NCI-H1694 (cell line): ENCODE data around the gene VPS13D.
"Not testable (repeated sequence)": the region's sequence is repeated elsewhere in the genome, so short reads cannot be mapped to it uniquely, and the experiment has no call there.

Source experiments
- DNase-seq: peaks from one replicate; lab custom pipeline; 2025; lab: John Stamatoyannopoulos, UW

Gene VPS13D

DNA sequence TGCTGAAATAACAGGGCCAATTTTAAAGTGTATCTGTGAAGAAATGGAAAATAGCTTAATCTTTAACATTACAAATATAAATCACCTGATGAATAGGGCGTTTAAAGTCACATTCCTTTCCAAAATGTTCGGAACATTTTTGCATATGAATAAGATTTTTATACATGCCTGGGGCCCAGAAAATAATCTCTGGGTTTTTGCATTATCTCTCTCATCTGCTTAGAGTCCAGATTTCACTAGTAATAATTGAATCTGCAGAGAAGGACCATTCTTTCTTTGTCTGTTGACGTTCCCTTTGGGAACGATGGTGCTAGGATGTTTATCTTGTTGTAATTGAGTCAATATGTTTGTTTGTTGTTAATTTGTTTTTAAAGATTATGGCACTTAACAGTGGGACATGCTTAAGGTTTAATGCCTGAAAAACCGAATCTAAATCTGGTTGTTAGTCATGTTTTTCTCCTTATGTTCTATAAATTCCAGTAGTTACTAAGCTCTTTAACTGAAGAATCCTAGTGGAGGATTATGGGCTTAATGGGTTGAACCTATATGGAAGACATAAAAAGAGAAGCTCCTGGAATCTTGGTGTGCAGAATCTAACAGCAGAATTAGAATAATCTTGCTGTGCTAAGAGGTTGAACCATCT lies 140.6 kb downstream of the VPS13D start:
- DNase-seq: no peak

DNA sequence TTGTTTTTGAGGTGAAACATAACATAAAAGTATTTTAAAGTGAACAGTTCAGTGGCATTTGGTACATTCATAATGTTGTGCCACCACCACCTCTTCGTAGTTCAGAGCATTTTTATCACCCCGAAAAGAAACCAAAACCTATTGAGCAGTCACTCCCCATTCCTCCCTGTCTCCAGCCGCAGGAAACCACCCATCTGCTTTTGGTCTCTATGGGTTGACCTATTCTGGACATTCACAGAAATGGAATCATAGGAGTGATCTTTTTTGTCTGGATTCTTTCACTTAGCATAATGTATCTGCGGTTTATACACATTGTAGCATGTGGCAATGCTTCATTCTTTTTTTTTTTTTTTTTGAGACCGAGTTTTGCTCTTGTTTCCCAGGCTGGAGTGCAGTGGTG lies 141.2 kb downstream of the VPS13D start:
- no peak for DNase-seq

DNA sequence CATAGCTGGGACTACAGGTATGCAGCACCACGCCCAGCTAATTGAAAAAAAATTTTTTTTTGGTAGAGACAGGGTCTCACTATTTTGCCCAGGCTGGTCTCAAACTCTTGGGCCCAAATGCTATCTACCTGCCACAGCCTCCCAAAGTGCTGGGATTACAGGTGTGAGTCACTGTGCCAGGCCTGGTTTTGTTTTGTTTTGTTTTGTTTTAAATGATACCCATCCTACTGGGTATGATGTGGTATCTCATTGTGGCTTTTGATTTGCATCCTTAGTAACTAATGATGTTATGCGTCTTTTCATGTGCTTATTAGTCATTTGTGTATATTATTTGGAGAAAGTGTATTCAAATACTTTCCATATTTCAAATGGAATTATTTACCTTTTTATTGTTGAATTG lies 142.3 kb downstream of the VPS13D start:
- no peak for DNase-seq

DNA sequence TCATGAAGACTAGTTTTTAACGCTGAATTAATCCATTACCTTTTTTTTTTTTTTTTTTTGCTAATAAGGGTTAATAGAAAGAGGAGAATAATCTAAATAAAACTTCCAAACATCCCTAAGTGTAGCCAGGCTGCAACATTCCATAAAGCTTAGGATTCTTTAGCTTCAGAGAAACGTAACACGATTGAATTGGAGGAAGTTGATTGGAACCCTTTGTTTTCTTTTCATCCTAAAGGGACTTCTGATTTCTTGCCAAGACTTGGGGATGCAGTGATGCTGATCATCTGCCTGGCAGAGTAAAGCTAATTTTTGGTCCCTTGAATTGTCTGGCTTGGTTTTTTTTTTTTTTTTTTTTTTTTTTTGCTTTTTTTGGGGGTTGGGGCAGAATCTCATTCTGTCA lies 142.9 kb downstream of the VPS13D start:
- DNase-seq: no peak

DNA sequence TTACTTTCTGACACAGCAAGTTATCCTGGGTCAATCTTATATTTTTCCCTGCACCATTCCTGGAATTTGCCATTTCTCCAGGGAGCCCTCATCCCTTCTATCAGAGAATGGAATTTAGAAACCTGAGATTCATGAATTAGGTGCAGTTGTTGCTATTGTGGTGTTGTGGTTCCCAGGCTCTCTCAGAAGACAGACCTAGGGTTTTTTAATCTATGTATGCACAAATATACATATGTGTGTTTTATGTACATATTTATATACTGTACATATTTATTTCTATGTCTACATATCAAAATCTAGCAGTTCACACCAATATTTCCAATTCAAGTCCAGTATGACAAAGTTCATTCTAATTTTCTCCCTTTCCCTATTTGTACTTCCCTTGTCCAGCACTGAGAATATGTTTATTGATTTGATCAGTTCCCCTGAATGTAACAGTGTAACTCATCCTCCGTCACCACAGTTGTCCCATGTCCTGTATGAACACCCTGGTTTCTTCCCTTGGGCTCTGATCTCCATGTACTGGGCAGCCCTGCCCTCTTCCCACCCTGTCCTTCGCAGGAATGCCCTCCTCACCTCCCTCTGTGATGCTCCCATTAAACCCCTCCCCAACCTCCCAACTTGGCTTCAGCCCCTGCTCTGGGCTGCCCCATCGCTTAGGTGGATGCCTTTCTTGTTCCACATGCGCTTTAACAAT lies 145.5 kb downstream of the VPS13D start:
- DNase-seq: no peak

DNA sequence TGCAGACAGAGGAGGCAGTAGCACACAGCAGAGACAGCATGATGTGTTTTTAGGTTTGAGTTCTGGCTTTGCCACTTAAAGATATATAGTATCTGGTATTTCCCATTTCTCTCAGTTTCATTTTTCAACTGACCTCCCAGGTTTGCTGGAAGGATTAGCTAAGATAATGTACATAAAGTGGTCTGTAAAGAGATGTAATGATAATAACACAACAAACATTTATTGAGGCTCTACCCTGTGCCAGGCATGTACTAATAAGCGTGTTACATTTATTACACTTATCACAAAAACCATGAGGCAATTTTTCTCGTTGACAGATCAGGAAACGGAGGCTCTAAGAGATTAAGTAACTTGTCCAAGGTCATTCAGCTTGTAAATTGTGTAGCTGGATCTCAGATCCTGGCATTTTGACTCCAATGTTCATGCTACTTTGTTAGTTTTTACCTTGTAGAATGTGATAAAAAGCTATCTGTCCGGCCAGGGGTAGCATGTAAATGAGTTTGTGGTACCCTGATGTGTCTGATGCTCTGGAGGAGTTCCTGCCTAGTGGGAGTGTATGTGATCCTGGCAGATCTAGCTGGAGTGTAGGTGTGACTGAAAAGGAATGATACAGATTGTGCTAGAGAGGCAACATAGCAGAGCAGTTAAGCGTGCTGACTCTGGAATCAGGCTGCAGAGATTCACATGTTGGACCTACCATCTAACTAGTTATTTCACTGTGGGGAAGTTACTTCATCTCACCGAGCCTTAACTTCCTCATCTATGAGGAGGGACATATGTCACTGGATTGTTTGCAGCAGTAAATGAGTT lies 146.6 kb downstream of the VPS13D start:
- no peak for DNase-seq

DNA sequence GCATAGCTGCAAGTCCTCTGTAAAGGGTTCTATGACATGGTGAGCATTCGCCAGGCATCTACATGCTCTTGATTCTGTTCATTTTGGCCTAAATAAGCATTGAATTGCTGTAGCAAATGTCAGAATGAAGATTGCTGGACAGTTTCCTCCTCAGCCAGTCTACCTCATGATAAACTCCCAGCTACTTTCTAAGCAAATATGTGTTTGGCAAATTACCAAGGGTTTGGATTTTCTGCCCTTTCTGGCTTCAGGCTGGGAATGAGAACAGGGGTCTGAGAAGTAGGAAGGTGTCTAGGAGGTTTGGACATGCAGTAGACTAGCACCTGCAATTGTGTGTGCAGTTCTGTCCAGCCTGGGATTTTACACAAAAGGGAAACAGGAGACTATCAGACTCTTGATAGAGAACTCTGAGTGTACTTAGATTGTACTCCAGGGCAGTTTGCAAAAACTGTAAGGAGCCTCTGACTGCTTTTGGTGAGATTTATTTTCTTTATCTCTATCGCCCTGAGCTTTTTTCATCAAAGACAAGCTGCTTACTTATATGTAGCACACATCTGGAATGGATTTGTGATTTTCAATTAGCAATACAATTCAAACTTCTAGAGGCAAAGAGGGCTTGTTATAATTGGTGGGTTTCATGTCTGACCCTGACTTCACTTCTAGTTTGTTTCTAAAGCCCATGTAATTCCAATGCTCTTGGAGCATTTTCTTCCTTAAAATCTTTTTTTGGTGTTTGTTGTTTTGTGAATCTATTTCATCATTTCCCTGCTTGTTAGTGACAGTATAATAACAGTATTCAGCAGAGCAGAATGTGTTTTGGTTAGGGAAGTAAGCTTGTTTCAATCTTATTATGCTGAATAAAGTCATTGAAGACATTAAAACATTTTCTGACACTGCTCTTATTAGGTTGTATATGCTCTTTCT lies 150.8 kb downstream of the VPS13D start:
- DNase-seq: no peak

DNA sequence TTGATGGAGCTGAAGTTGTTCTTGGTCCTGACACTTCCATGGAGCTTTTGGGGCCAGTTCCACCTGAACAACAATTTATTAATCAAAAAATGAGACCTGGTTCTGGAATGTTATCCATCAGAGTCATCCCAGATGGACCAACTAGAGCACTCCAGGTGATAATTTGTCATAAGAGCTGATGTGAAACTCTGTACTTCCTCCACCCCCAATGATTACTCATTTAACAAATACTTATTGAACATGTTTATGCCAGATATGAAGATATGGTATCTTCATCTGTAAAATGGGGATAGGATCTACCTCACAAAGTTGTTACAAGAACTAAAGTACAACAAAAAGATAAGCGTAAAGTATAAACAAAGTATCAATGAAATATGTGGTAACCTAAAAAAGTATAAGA lies 153.2 kb downstream of the VPS13D start:
- DNase-seq: no peak

DNA sequence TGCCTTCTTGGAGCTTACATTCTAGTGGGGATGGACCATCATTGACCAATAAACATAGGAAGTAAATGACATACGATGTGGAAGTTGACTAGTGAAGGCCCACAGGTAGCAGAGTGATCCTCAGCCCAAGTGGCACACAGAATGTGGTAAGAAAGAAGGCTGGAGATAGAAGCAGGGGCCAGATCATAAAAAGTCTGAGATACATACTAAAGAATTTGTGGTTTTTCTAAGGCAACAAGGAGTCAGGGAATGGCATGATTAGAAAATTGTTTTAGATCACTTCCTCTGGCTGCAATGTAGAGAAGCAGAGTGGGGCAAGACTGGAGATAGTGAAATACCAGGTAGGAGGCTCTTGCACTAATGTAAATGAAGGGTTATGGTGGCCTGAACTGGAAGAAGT lies 154.0 kb downstream of the VPS13D start:
- DNase-seq: no peak

DNA sequence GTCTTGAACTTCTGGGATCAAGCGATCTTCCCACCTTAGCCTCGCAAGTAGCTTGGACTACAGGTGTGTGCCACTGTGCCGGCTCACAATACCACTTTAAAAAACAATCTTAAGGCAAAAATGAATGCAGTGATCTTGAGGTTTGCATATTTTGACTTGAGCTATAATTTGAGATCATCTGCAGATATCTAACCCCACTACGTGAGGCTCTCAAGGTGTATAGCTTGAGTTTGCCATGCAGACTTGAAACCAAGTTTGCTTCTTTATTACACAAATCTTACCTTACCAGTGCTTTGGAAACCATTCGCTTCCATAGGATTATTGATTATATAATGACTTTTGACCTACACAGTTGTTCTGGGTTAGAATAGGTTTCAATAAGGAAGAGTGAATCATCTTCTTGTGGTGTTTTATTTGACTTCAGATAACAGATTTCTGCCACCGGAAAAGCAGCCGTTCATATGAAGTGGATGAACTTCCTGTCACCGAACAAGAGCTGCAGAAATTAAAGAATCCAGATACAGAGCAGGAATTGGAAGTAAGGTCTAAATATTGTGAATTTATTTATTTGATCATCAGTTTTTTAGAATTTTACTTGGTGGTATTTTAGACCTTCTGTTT lies 155.1 kb downstream of the VPS13D start:
- DNase-seq: no peak

DNA sequence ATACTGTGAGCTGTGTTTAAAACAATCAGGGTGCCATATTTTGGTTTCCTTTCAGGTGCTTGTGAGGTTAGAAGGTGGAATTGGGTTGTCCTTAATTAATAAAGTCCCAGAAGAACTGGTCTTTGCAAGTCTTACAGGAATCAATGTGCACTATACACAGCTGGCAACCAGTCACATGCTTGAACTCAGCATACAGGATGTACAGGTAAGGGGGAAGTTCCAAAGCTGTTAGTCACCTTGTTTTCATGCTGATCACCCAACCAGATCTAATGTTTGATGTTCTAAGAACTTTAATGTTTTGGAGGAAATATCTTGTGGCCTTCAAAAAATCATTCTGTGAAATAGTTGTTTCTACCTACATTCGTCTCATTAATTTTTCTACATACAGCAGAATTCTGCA lies 156.3 kb downstream of the VPS13D start:
- DNase-seq: no peak

DNA sequence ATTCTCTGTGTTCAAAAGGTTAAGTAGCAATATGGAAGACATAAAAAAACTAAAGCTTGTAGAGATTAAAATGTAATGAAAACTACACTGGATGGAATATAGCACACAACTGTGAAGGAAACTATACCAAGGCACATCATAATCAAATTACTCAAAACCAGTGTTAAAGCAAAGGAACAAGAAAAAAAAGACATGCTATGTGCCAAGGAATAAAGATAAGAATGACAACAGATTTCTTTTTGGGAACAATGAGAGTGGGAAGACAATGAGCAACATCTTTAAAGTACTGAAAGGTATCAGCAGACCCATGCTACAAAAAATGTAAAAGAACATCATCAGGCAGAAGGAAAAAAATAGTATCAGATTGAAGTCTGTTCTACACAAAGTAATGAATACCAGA lies 157.8 kb downstream of the VPS13D start:
- no peak for DNase-seq

DNA sequence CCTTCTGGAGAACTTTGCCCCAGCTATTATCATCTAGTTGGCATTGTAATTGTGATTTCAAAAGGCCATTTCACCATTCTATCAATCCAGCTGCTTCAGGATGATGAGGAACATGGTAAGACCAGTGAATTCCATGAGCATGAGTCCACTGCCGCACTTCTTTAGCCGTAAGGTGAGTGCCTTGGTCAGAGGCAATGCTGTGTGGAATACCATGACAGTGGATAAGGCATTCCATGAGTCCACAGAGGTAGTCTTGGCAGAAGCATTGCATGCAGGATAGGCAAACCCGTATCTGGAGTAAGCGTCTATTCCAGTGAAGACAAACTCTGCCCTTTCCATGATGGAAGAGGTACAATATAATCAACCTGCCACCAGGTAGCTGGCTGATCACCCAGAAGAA lies 160.5 kb downstream of the VPS13D start:
- DNase-seq: not testable (repeated sequence)

DNA sequence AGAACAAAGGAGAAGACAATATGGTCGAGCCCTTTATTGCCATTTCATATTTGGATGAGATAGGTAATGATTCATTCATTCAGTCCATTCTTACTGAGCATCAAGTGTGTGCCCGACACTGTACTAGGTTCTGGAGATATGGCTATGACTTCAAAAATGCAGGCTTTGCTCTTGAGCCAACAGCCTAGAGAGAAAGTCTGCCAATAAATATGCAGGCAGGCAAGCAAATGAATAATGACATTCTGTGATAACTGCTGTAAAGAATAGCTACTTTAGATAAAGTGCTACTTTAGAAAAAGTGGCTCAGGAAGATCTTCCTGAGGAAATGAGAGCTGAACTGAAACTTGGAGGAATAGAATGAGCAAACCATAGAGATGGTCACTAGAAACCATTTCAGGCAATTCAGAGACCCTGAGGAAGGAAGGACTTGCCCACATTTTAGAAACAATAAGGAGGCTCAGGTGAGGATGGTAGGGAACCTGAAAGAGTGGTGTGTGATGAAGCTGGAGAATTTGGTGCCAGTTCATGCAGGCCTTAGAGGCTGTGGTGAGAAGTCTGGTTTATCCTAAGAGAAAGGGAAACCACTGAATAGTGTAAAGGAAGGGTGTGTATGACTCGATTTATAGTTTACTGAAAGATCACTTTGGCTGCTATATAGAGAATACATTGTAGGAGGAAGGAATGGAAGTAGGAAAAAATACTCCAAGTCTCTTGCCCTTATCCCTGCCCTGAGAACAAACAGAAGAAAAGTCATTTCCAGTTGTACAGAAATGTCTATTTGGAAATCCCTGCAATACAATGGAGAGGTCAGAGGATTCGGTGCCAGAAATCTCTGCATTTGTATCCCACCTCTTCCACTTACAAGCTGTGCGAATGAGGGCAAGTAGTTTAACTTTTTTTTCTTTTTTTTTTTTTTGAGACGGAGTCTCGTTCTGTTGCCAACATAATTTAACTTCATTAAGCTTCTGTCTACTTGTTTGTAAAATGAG lies 167.9 kb downstream of the VPS13D start:
- DNase-seq: no peak

DNA sequence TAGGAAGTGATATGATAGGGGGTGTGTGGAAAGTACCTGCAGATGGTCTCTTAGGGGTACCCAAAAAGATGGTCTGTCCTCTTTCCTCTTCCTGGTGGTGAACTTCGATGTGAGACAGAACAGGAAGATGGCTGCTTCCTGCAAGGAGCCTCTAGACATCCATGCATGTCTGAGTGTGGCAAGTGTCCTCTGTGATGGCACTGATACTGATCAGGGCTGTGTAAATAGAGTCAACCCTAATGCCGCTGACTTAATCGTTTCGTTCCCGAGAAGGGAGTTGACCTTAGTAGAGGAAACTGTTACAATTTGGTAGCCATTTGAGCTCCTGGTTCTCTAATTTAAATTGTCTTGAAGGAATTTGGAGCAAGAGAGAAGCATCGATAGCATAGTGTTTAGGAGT lies 168.6 kb downstream of the VPS13D start:
- no peak for DNase-seq

DNA sequence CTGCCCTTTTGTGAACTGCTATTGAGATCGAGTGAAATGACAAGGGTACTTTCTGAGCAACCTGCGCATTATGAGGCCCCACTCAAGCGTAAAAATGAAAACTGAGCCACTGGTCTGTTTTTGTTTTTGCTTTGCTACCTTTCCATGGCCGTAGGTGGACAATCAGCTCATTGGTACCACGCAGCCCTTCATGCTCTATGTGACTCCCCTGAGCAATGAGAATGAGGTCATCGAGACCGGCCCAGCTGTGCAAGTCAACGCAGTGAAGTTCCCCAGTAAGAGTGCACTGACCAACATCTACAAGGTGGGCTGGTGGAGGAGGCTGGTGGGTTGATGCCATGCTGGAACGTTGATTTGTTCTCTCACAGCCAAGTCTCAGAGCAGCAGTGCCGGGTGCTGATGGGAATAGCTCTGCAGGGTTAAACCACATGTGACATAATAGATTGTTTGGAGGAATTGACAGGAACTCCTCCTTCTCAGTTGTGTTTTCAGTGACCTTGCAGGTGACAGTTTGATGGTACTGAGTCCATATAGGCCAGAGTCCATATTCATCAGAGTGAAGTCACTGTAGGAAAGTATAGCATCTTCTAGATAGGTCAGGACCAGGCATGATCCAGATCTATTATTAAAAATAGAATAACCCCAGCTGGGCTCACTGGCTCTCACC lies 170.3 kb downstream of the VPS13D start:
- DNase-seq: no peak

DNA sequence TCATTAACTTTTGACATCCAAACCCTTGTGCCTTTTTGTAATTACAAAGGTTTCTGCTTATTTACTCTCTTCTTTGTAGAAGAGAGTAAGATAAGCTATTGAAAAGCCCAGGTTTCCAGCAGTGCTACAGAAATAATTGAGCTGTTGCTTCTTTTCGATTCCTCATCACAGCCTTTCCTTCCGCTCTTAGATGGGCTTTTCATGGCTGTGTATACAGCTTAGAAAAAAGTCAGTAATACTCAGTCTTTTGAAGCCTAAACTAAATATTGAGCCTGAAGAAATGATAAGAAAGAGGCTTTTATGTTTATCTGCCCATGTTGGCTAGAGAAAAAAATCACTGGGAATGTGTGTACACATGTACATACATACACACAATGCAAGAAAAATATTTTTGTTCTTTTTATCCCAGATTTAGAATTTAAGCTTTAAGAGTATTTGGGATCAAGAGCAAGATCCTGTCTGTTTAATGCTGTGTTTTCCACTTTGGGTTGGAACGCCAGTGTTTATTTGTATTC lies 172.4 kb downstream of the VPS13D start:
- DNase-seq: no peak

DNA sequence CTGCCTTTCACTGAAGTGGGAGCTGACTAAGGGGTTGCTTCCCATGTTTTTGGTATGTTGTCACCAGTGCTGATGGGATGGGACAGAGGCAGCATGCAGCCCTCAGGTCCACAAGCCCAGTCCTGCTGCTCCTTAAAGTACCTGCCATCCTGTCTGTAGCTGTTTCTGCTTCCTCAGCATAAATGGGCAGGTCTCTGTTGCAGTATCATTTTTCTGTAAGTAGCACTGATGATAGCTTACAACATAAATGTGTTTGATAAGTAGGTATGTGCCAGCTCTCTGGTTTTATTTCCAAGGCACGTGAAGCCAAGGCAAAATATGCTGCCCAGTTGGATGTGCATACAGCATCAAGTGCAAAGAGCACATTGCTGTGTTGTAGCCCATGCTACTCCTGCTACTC lies 173.0 kb downstream of the VPS13D start:
- no peak for DNase-seq

DNA sequence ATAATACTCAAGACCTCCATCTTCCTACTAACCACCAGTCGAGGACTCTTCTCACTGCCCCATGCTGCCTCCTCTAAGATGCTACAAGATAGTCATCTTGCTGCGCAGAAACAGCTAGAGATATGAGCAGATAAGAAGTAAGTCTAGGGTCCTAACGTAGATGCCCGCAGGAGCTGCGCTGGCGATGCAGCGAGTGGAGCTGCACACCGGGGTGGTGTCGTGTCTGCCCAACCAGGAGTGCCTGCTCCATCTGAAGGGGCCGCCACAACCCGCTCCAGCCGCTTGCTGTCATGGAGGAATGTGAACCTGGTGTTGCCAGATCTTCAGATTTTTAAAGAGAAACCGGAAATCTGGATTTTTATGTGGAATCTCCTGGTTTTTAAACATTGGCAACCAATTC lies 175.1 kb downstream of the VPS13D start:
- DNase-seq: no peak
